ENCODE results near the gene LYPLAL1. TPM values are rescaled to one million over a fixed set of nuclear protein-coding genes. Genes with fewer than 3 reads are reported as not detected.

The LYPLAL1 gene
- total and polyA plus RNA-seq, 2 of the 13 experiments (the other 11 are each of a cell fraction or from before 2014, with no cell fraction given) = 17.0 to 31.6 TPM

DNA sequence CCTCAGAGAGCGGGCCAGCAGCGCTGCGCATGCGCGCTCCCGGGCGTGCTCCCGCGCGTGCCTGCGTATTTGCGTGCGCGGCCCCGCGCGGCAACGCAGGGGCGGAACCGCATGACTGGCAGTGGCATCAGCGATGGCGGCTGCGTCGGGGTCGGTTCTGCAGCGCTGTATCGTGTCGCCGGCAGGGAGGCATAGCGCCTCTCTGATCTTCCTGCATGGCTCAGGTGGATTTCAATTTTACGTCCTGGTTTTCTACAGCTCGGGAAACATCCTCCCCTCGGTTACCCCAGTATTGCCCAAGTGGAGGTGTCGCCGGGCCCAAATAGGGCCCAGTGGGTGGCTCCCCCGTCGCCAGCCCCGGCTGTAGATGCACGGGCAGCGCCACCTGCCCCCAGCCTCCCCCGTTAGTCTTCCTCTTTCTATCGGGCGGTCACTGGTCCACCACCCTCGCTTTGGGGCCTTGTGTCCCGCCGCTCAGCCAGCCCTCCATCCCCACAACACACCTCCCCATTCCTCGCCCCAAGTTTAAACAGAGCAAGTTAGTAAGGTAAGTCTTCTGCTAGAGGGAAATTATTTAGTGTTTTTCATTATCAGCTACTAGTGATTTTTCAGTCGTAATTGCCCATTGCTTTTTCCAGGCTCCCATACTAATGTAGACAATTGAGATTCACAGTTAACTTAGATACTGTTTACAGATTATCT, at the start of gene LYPLAL1 (continued):
- TF ChIP-seq TCF12 (IDR thresholded peaks at IDR 0.05) = no peak
- no peak for TF ChIP-seq TCF12 (CRISPR knock-in tag; IDR thresholded peaks at IDR 0.05)
- TF ChIP-seq, protein P1, sequence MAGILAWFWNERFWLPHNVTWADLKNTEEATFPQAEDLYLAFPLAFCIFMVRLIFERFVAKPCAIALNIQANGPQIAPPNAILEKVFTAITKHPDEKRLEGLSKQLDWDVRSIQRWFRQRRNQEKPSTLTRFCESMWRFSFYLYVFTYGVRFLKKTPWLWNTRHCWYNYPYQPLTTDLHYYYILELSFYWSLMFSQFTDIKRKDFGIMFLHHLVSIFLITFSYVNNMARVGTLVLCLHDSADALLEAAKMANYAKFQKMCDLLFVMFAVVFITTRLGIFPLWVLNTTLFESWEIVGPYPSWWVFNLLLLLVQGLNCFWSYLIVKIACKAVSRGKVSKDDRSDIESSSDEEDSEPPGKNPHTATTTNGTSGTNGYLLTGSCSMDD (CRISPR knock-in tag; IDR thresholded peaks at IDR 0.05) = no peak
- TF ChIP-seq, protein P2, sequence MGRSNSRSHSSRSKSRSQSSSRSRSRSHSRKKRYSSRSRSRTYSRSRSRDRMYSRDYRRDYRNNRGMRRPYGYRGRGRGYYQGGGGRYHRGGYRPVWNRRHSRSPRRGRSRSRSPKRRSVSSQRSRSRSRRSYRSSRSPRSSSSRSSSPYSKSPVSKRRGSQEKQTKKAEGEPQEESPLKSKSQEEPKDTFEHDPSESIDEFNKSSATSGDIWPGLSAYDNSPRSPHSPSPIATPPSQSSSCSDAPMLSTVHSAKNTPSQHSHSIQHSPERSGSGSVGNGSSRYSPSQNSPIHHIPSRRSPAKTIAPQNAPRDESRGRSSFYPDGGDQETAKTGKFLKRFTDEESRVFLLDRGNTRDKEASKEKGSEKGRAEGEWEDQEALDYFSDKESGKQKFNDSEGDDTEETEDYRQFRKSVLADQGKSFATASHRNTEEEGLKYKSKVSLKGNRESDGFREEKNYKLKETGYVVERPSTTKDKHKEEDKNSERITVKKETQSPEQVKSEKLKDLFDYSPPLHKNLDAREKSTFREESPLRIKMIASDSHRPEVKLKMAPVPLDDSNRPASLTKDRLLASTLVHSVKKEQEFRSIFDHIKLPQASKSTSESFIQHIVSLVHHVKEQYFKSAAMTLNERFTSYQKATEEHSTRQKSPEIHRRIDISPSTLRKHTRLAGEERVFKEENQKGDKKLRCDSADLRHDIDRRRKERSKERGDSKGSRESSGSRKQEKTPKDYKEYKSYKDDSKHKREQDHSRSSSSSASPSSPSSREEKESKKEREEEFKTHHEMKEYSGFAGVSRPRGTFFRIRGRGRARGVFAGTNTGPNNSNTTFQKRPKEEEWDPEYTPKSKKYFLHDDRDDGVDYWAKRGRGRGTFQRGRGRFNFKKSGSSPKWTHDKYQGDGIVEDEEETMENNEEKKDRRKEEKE (IDR thresholded peaks at IDR 0.05) = no peak
- TF ChIP-seq KDM1A (CRISPR knock-in tag; IDR thresholded peaks at IDR 0.05) = no peak
- TF ChIP-seq REXO4 (CRISPR knock-in tag; IDR thresholded peaks at IDR 0.05; ENCODE audit: borderline replicate concordance) = no peak
- TF ChIP-seq ZNF572 (CRISPR knock-in tag; IDR thresholded peaks at IDR 0.05) = no peak
- TF ChIP-seq NCOA2 (CRISPR knock-in tag; IDR thresholded peaks at IDR 0.05) = peak; percentile 18; the same call in 1 of the 2 replicates
- no peak for TF ChIP-seq HMG20A (CRISPR knock-in tag; IDR thresholded peaks at IDR 0.05; ENCODE audit: borderline replicate concordance)
- no peak for TF ChIP-seq KAT2B (IDR thresholded peaks at IDR 0.05; ENCODE audit: borderline replicate concordance, low read depth, low read length)
- TF ChIP-seq MATR3 (CRISPR knock-in tag; IDR thresholded peaks at IDR 0.05) = no peak
- TF ChIP-seq ATF7 (IDR thresholded peaks at IDR 0.05) = no peak
- TF ChIP-seq ATF7 (CRISPR knock-in tag; IDR thresholded peaks at IDR 0.05) = no peak
- TF ChIP-seq FOXC1 (CRISPR knock-in tag; IDR thresholded peaks at IDR 0.05; ENCODE audit: borderline replicate concordance) = no peak; the same call in 1 of the 2 replicates
- no peak for TF ChIP-seq SMARCE1 (IDR thresholded peaks at IDR 0.05; ENCODE audit: borderline replicate concordance)
- TF ChIP-seq TFE3 (CRISPR knock-in tag; IDR thresholded peaks at IDR 0.05) = peak; percentile 74
- TF ChIP-seq WIZ (CRISPR knock-in tag; IDR thresholded peaks at IDR 0.05) = 0 out of 2 replicates have a peak, but pooled peaks have one; percentile 70
- peak; percentile 30; the same call in 1 of the 2 replicates for TF ChIP-seq ZKSCAN8 (CRISPR knock-in tag; IDR thresholded peaks at IDR 0.05; ENCODE audit: borderline replicate concordance)
- TF ChIP-seq ZNF7 (CRISPR knock-in tag; IDR thresholded peaks at IDR 0.05) = no peak
- TF ChIP-seq ZNF275 (CRISPR knock-in tag; IDR thresholded peaks at IDR 0.05; ENCODE audit: borderline replicate concordance) = peak; percentile 88; the same call in 1 of the 2 replicates
- no peak for TF ChIP-seq MTA3 (CRISPR knock-in tag; IDR thresholded peaks at IDR 0.05)
- no peak for TF ChIP-seq TERF1 (CRISPR knock-in tag; IDR thresholded peaks at IDR 0.05)
- peak; percentile 68; the same call in 1 of the 2 replicates for TF ChIP-seq ZNF790 (CRISPR knock-in tag; IDR thresholded peaks at IDR 0.05; ENCODE audit: borderline replicate concordance)
